Stomach (tissue), 9 donors: ENCODE measurements around the gene CCSER1. TPM values are rescaled to one million over a fixed set of nuclear protein-coding genes. Genes with fewer than 3 reads are reported as not detected.

Experiments
- DNase-seq, 2 donors: peaks; one replicate each; pipeline versions ENCODE4 v3.0.0 to v3.0.0-alpha.2; 2013 to 2019
- H3K27ac ChIP-seq, 5 donors: fragments of 200-600 bp in 4 of 5; sonication (generic) in 4 of 5; one replicate each; pipeline ENCODE4 v1.5.1; 2013 to 2019; ENCODE audit warnings: mild to moderate bottlenecking in 1 of 5, moderate library complexity in 1 of 5
- H3K27me3 ChIP-seq, 3 donors: fragments of 200-600 bp; sonication (generic); one replicate each; pipeline ENCODE4 v1.5.1; 2017 to 2019; ENCODE audit warnings: mixed run types in 1 of 3
- H3K36me3 ChIP-seq, 4 donors: fragments of 200-600 bp; sonication (generic); 1 replicate in 3 of 4; 2 replicates in 1 of 4; pipeline ENCODE4 v1.5.1; 2016 to 2019
- H3K4me1 ChIP-seq, 4 donors: fragments of 200-600 bp; sonication (generic); one replicate each; pipeline ENCODE4 v1.5.1; 2016 to 2019
- H3K4me3 ChIP-seq, 4 donors: fragments of 200-600 bp; sonication (generic) in 3 of 4; one replicate each; pipeline ENCODE4 v1.5.1; 2016 to 2019; ENCODE audit warnings: mild to moderate bottlenecking in 1 of 4
- H3K9me3 ChIP-seq, 4 donors: fragments of 200-600 bp; sonication (generic); one replicate each; pipeline ENCODE4 v1.5.1; 2016 to 2019
- CTCF ChIP-seq, 7 experiments: fragments of 450-650 bp in 4 of 7; fragments of 200-600 bp in 3 of 7; sonication (generic) in 3 of 7; IDR thresholded peaks; one replicate each; pipeline ENCODE4 v1.5.1; 2016 to 2019; ENCODE audit warnings: antibody characterized with exemption in 7 of 7, control low read depth in 2 of 7, mild to moderate bottlenecking in 1 of 7
- EP300 ChIP-seq: sonication (generic); formaldehyde crosslinking; IDR thresholded peaks from one replicate; pipeline ENCODE4 v1.6.1; 2017; ENCODE audit warnings: antibody characterized with exemption
- POLR2A ChIP-seq, 4 donors: fragments of 450-650 bp; IDR thresholded peaks; one replicate each; pipeline ENCODE4 v1.6.1; 2016; ENCODE audit warnings: antibody characterized with exemption in 4 of 4, control low read depth in 2 of 4, mild to moderate bottlenecking in 1 of 4, moderate library complexity in 1 of 4
- POLR2AphosphoS5 ChIP-seq, 3 donors: sonication (generic); formaldehyde crosslinking; IDR thresholded peaks; one replicate each; pipeline ENCODE4 v1.6.1; 2016; ENCODE audit warnings: antibody characterized with exemption in 3 of 3
- WGBS, 5 donors: extraction: QIAGEN DNeasy Blood & Tissue Kit in 3 of 5; methylation state at CpG; one replicate each; pipeline versions ENCODE4 v1.1.5 to v1.1.7; 2013 to 2018; 5-methylcytosine and 5-hydroxymethylcytosine counted together
- intact Hi-C: fragments of 100-400 bp; cut with DNase I; formaldehyde crosslinking; loops from one replicate; pipeline ENCODE4 v1.15.1; 2023; ENCODE audit warnings: low total_unique reads
- polyA plus RNA-seq, 3 donors: library from polyadenylated mRNA; stranded (reverse); fragments of 200-250 nt; gene quantifications; one replicate each; pipeline ENCODE4 v1.2.3, GENCODE V29; 2013
- small RNA-seq, 4 donors: library from RNA; depleted of rRNA; stranded (forward); fragments of <200 nt; gene quantifications; one replicate each; pipeline ENCODE3, GENCODE V24; 2016
- total RNA-seq, 5 donors: library from RNA; depleted of rRNA; stranded (reverse); fragments of >200 nt; gene quantifications; one replicate each; pipeline versions ENCODE4 v1.1.0 to v1.2.3, GENCODE V29; 2014 to 2016
- donor health status: healthy with polysubstance abuse.
- donor health status: Bipolar disorder and iron deficiency.
- donor health status: healthy.

The CCSER1 gene
- total and polyA plus RNA-seq, 8 donors, result 0.33 to 149 (median 15.2) TPM

GRCh38 chr4:91630054-91630453 lies 1502.9 kb downstream of the CCSER1 start:
- TF ChIP-seq POLR2AphosphoS5 (IDR thresholded peaks at IDR 0.05), result no peak
- TF ChIP-seq CTCF (IDR thresholded peaks at IDR 0.05), result no peak
- TF ChIP-seq EP300, result no peak
- no peak for TF ChIP-seq POLR2A (IDR thresholded peaks at IDR 0.05)
- Histone ChIP-seq H3K4me1 (no peaks in the 10 kb centered on the region), H3K36me3 (no peaks in the 10 kb centered on the region), H3K27ac (no peak overlapping the region), H3K4me3 (no peak overlapping the region), H3K9me3 (peaks cover 0 to 10% (median 0%) of the 10 kb centered on the region in 4 donors), H3K27me3 (no peaks in the 10 kb centered on the region)
- DNase-seq, result no peak
- 41 to 93% (median 52%) methylated on average over 1 of the region's 1 CpG for WGBS, 5 donors
- intact Hi-C loops, result no loop called here

GRCh38 chr4:91630764-91631163 lies 1503.6 kb downstream of the CCSER1 start:
- intact Hi-C loops, result no loop called here
- no peak for DNase-seq
- TF ChIP-seq EP300, result no peak
- no peak for TF ChIP-seq POLR2A (IDR thresholded peaks at IDR 0.05)
- no peak for TF ChIP-seq CTCF (IDR thresholded peaks at IDR 0.05)
- no peak for TF ChIP-seq POLR2AphosphoS5 (IDR thresholded peaks at IDR 0.05)
- H3K27me3 ChIP-seq, result no peaks in the 10 kb centered on the region
- H3K4me3 ChIP-seq, result no peak overlapping the region
- H3K36me3 ChIP-seq, result no peaks in the 10 kb centered on the region
- H3K4me1 ChIP-seq, result no peaks in the 10 kb centered on the region
- H3K9me3 ChIP-seq, result peaks cover 0 to 10% (median 0%) of the 10 kb centered on the region in 4 donors
- H3K27ac ChIP-seq, result no peak overlapping the region

GRCh38 chr4:91631335-91631734 lies 1504.1 kb downstream of the CCSER1 start:
- Histone ChIP-seq H3K4me3 (no peak overlapping the region), H3K9me3 (peaks cover 0 to 10% (median 0%) of the 10 kb centered on the region in 4 donors), H3K27ac (no peak overlapping the region), H3K36me3 (no peaks in the 10 kb centered on the region), H3K27me3 (no peaks in the 10 kb centered on the region), H3K4me1 (no peaks in the 10 kb centered on the region)
- DNase-seq, result no peak
- WGBS, 5 donors, result 85 to 94% (median 89%) methylated on average over 3 of the region's 3 CpGs
- TF ChIP-seq CTCF (IDR thresholded peaks at IDR 0.05) (no peak), POLR2A (IDR thresholded peaks at IDR 0.05) (no peak)
- intact Hi-C loops, result no loop called here

DNA sequence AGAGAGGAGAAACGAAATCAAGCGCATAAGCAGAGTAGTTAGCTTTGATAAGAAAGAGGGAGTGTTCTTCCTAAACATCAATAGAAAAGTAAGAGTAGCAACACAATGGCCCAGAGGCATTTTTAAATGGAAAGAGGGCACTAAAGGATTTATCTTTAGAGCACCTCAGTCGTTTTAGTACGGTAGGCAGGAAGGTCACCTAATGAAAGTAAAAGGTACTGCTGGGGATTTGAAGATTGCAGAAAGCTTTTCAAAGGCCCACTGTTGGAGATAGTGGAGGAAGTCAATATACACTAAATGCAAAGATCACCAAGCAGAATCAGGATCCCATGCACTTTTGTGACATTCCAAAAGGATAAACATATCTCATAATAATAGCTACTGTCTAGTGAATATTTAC lies 1508.9 kb downstream of the CCSER1 start:
- intact Hi-C loops, result no loop called here
- Histone ChIP-seq H3K4me1 (no peaks in the 10 kb centered on the region), H3K9me3 (no peaks in the 10 kb centered on the region), H3K4me3 (no peak overlapping the region), H3K36me3 (no peaks in the 10 kb centered on the region), H3K27ac (no peak overlapping the region), H3K27me3 (no peaks in the 10 kb centered on the region)
- WGBS, 5 donors, result 42 to 53% (median 47%) methylated on average over 4 of the region's 4 CpGs
- no peak for DNase-seq
- no peak for TF ChIP-seq POLR2AphosphoS5 (IDR thresholded peaks at IDR 0.05)
- no peak for TF ChIP-seq CTCF (IDR thresholded peaks at IDR 0.05)
- no peak for TF ChIP-seq POLR2A (IDR thresholded peaks at IDR 0.05)
- no peak for TF ChIP-seq EP300

Small RNA genes lying within 50 kb of the gene (small RNA-seq; reads per million reads assigned to genes)
- gene AC093729.1, result 0 reads per million in 4 donors
- 0 to 0.31 (median 0.05) reads per million in 4 donors for gene TMSB4XP8

Other genes starting within 250 kb of the CCSER1 start
- gene MMRN1, start 232.5 kb upstream of the CCSER1 start, total RNA-seq, result 10 to 100 TPM in 3 of 5 donors, 1 to 10 TPM in 1, under 1 TPM in 1; 0.58 to 73.8 (median 10.1) TPM
- 1 to 10 TPM in 2 of 3 donors, under 1 TPM in 1; 0.93 to 3.8 (median 3.7) TPM for gene MMRN1, start 232.5 kb upstream of the CCSER1 start, polyA plus RNA-seq